H54 (cell line): ENCODE measurements around the gene NR6A1.
A peak's percentile ranks its signal among the peaks of the same experiment; 100 is the strongest.

Source experiments
- DNase-seq: peaks from one replicate; pipeline ENCODE4 v3.0.0; 2011; ENCODE audit warnings: low spot score, mixed read lengths; ENCODE audit not compliant: insufficient read length
- FAIRE-seq: peaks from 3 replicates; lab custom pipeline; 2011; peaks lifted over from hg19 to GRCh38; lab: Jason Lieb, UNC
- POLR2A ChIP-seq: IDR thresholded peaks from 2 replicates; pipeline ENCODE4 v1.6.1; 2011; ENCODE audit warnings: low read depth, mild to moderate bottlenecking, low read length

The NR6A1 gene

DNA sequence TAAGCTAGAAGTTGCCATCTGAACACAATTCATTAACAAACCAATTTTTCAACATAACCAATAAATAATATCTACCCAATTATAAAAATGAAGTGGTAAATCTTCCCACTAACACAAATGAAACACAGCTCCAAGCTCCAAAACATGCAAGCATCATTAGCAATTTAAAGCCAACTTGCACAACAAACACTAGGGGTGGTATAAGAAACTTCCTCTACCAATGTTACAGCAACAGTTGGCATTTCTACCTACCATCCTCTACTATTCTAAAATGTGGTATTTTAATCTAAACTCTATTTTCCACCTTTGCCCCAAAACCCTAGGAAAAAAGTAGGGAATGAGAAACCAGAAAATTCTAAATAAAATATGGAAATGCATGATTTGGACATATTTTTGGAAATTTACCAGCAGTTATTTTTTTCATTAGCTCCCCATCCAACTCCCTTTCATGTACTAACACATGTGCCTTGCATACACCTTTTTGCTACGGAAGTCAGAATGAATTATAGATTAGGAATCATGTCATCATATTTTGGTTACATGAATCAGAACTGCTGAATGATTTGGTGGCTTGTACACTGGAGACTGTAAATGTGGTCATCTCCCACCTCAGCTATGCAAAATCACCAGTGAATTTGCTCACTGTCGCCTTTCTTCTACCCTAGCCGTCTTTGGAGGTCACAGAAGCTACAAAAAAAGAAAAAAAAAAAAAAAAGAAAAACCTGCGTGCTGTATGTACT, 4.1 kb downstream of the NR6A1 start:
- no peak for TF ChIP-seq POLR2A
- DNase-seq (no peak), FAIRE-seq (no peak)

DNA sequence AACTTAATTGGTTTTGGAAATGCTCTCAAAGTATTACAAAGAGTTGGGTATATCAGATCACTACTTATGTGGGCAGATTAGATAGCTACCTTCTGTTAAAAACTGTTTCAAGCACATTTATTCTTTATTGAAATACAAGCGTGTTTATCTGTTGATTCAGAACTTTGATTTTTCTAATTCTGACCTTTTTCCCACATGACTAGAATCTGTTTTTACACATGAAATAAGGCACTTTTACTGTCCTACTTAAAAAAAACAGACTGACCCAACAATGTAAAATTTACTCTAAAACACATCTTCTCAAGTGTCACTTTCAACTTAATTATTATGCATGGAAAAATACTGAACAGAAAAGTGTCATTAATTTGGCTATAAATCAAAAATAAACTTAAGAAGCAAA, 4.8 kb downstream of the NR6A1 start:
- FAIRE-seq (peak; percentile 95), DNase-seq (no peak)
- TF ChIP-seq POLR2A, result no peak

DNA sequence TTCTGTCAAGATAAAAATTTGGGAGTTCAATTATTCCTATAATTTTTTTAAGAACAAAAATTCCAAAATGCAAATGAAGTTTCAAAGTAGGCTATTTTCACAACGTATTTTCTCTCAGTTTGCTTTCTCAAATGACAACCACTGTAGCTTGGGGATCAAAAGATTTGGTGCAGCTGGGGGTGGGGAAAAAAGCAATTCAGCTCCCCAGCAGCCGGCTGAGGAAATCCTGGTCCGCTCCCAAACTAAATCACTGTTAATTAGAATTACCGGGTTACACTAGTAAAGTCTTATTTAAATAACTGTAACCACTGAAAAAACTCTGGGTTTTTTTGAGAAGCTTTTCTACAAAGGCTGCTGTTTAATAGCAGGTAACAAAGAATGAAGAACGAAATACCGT, 5.7 kb downstream of the NR6A1 start:
- FAIRE-seq, result no peak

DNA sequence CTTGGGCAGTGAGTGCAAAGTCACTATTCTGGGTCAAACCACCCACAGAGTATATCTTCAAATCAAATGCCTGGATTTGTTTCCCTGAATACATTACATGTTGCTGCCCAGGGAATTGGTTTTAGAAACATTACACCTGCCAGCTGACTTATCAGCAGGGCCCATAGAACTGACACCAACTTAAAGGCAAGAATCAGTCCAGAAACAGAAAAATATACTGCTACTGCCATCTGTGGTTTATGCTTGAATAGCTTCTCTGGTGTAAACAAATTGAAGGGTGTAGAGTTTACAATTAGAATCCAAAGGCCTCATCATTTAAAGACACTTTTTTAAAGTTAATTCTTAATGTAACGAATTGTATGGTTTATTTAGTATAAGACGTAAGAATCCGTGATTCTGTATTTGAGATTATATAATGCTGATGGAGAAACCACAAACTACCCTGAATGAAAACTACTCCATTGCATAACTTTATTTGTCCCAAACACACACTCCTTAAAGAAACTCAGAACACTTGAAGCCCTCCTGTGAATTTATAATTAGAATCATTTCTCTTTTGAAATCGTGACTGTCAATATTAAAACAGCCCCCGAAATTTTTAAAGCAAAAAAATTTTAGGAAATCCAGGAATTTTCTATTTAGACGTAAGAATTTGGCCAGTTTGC, 6.2 kb downstream of the NR6A1 start:
- DNase-seq (no peak), FAIRE-seq (peak; percentile 99)
- no peak for TF ChIP-seq POLR2A

More for the DNA sequence above, 5.7 kb downstream of the NR6A1 start:
- no peak for DNase-seq
- TF ChIP-seq POLR2A, result no peak

DNA sequence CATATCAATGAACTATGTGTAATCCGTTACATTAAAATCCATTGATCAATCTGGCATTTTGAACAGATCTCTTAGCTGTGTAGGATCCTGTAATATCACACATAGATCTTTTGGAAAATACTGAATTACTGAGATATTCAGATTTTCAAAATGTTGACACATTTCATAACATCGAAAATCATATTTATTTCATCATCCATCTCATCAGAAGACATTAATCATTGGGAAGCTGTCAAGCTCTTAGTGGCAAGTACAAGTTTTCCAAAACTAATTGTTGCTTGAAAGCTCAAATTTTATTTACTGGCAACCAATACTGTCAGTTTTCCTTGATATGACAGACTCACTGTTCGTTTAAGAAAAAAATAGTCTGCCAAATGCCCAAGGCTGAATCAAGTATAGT, 8.5 kb downstream of the NR6A1 start:
- no peak for FAIRE-seq
- no peak for DNase-seq
- no peak for TF ChIP-seq POLR2A

DNA sequence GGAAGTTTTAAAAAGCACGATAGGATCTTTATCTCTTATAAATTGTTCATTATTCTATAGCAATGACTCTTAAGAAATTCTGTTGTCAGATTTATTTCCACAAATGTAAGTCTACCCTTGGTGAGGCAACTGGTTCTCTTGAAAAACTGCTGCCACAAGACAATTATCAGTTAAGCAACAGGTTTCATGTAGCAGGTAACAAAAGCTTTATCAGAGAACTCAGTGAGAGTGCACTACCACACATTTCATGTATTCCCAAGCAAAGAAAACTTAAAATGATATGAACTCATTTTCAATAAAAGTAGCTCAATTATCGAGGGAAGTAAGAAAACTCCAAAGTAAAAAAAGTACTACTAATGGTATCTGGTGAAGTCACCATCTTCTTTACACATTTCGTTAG, 9.4 kb downstream of the NR6A1 start:
- FAIRE-seq (no peak), DNase-seq (no peak)
- no peak for TF ChIP-seq POLR2A

DNA sequence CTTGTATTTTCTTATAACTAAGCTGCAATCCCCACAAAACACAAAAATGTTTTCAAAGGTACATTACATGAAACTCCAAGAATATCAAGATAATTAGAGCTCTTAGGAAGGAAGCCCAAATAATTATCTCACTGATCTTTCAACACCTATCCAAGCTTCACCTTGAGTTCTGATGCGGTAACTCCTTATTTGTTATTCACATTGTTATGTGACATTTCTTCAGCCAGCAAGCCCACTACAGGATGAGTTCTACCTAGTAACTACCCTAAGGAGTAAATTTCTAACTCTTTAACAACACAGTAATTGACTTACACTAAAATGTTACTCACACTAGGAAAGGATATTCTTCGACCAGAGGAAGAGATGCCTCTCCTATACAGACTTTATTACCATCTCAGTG, 9.9 kb downstream of the NR6A1 start:
- FAIRE-seq, result peak; percentile 96
- TF ChIP-seq POLR2A, result no peak
- no peak for DNase-seq

DNA sequence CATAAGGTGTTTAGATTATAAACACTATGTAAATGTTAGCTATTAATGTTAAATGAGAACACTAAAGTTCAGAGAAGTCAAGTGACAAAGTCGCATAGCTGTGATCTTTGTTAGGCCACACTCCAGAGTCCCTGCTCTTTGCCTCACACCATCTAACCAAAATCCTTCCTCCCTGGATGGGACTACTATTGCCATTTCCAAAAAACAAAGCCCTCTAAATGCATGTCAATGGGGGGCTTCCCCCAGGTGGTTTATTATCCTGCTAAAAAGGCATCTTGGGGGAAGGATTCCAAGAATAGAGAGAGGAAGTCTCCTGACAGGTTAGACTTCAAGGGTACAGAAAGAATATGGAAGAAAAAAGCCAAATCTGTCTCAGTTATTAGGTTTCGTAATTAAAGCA, 10.4 kb downstream of the NR6A1 start:
- FAIRE-seq, result peak; percentile 75
- no peak for TF ChIP-seq POLR2A
- DNase-seq, result no peak

DNA sequence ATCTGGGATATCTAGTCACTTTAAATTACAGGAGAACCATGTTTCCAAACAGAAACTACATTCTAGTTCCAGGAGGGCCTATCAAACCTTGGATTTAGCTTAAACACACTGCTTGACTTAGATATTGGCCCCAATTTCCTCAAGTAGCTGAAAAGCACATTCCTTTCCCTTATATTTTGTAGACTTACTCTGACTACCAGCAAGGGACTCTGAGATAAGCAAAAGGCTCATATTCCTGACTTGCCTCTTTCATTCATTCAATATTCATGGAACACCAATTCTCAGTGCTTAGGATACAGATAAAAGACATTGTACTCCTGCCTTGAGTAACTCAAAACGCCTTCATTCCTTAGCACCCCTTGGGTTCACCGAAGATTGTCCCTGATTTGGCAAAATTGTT, 11.8 kb downstream of the NR6A1 start:
- TF ChIP-seq POLR2A, result no peak
- FAIRE-seq (no peak), DNase-seq (no peak)

DNA sequence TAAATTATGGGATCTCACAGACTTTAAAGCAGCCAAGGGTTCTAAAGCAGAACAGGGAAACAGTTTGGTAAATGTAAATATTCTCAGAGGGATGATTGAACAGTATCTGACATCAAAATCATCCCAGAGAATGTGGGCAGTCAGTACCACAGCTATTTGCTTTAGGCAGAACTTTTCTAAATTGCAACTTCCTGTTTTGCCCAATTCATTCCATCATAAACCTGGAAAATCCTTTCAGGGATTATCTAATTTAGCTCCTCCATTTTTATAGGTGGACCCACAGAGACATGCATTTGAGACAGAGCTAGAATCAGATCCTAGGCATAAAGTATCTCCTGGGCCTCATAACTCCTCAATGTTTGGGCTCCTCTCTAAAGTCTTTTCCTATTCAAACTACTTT, 12.4 kb downstream of the NR6A1 start:
- DNase-seq (no peak), FAIRE-seq (no peak)
- TF ChIP-seq POLR2A, result no peak

DNA sequence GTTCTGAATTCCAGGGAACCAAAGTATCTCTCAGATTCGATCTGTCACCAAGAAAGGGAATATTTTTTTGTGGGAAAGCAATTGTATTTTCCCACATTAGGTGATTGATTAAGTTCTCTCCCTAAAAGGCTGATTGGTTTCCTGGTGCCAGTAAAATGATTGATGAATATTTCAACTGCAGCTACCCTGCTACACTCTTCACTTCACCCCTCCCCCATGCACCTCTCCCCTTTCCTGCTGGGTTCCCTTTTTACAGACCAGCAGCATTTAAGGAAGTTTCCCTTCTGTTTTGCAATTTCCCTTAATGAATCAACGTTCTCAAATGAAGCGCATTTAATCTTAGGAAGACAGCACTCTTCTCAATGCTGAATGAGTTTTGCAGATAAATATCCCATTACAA, 13.1 kb downstream of the NR6A1 start:
- no peak for DNase-seq
- TF ChIP-seq POLR2A, result no peak
- peak; percentile 99 for FAIRE-seq

DNA sequence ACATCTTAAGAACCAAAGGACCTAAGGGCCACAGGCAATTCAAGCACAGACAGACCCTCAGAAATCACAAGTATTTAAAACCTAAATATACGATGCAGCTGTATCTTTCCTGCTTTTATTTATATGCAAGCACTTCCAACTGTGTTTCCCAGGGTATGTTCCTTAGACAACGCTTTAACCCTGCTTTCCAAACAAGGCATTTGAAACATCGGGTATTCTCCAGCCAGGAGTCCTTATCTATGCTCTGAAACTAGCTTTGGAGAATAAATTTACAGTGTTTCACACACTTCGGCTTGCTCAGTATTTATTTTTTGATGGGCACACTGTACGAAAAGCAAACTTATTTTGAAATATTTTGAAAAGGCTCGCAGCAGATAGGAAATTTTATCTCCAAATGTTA, 13.5 kb downstream of the NR6A1 start:
- TF ChIP-seq POLR2A, result no peak
- FAIRE-seq, result no peak

DNA sequence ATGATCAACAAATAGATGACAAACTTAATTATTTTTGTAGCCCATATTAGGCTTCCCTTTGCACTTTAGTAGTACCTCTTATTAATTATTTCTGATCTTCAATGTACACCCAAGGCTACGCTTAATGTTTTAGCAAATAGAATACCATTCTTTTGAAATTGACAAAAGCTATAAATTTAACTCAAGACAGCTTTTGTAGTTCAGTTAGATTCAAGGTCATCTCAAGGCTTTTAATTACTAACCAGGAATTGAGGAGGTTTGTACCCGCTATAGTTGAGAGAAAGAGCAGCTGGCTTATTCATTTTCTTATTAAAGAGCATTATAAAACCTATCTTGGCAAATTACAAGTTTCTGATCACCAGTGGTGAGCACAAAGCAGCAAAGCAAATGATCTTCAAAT, 15.1 kb downstream of the NR6A1 start:
- TF ChIP-seq POLR2A, result no peak
- FAIRE-seq (peak; percentile 43), DNase-seq (no peak)

More for the DNA sequence above, 13.5 kb downstream of the NR6A1 start:
- DNase-seq, result no peak

DNA sequence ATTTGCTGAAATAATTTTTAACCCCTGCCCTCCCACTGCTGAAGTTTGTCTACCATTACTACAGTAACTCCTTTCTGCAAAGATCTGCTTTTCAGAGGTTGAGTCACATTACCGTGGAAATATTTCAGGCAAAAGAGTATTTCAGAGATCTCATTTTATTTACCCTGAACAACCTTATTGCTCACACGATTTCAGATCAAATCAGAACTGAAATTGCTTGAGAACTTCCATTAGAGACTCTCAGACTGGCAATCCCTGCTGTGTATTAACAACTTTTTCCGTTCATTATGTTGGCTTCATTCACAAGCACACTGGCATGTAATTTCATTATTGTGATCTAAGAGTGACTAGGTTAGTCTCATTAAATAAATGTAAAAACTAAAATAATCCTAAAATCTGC, 16.1 kb downstream of the NR6A1 start:
- FAIRE-seq (no peak), DNase-seq (no peak)
- no peak for TF ChIP-seq POLR2A

DNA sequence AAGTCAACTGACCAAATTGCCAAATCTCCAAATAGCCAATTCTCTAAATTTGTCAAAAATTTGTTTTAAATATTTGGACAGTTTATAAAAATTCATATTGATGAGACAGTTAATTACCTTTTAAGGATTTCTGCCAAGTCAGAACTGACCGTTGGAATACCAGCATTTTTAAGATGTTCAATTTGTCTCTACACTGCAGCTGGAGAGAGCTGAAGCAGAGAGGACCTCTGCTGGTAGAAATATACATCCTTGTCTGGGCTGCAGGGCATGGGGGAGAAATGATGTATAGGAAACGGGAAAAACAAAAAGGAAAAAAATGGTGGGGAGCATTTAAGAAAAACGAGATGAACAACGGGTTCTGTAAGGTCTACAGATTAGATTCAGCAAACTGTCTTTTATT, 16.8 kb downstream of the NR6A1 start:
- DNase-seq (no peak), FAIRE-seq (no peak)
- no peak for TF ChIP-seq POLR2A

DNA sequence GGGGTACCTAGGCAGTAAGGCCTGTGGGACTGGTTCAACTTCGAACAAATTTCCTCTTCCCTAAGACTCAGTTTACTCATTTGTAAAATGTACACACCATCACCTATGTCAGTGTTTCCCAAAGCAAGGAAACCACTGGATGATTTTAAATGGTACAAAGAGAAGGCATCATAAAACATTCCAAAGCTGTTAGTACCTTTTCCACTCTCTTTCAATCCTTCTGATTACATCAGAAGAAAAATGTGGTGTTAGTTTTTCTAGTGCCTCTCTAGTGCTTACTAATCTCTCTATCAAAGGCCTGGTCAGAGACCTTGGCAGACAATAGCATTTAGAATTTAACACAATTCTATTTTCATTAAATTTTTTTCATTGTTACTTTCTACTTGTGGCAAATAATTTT, 18.1 kb downstream of the NR6A1 start:
- FAIRE-seq (peak; percentile 100), DNase-seq (peak; percentile 58)
- no peak for TF ChIP-seq POLR2A
